HEK293 (cell line): ENCODE results near the gene PRXL2C.

ENCODE experiments used
- CTCF ChIA-PET: fragments of 350-600 bp; formaldehyde crosslinking; extraction: SDS; loops from one replicate; lab custom pipeline; 2021; ENCODE audit warnings: antibody characterized with exemption; lab: Yijun Ruan, JAX
- POLR2A ChIA-PET: fragments of 300-600 bp; formaldehyde crosslinking; extraction: SDS; loops from one replicate; lab custom pipeline; 2020; ENCODE audit warnings: antibody characterized with exemption, inconsistent platforms; lab: Yijun Ruan, JAX
- H3K27ac ChIP-seq: fragments of 200-500 bp; sonication (Bioruptor generic); 2 replicates; pipeline ENCODE4 v1.5.1; 2014; ENCODE audit warnings: low read depth, low read length, control low read depth, inconsistent platforms; ENCODE audit errors: extremely low read depth
- H3K36me3 ChIP-seq, 2 experiments: fragments of 200-500 bp in 1 of 2; sonication (Bioruptor generic) in 1 of 2; 1 replicate in 1 of 2; 2 replicates in 1 of 2; pipeline ENCODE4 v1.5.1; 2014 to 2017; ENCODE audit warnings: inconsistent platforms in 2 of 2, low read length in 2 of 2; ENCODE audit not compliant: control insufficient read depth in 2 of 2, insufficient read depth in 1 of 2
- H3K4me1 ChIP-seq: fragments of 200-500 bp; sonication (Bioruptor generic); 2 replicates; pipeline ENCODE4 v1.5.1; 2014; ENCODE audit warnings: mild to moderate bottlenecking, low read length, inconsistent platforms; ENCODE audit not compliant: control insufficient read depth, insufficient read depth
- H3K4me3 ChIP-seq: 2 replicates; pipeline ENCODE4 v1.5.1; 2011; ENCODE audit warnings: low read depth, mild to moderate bottlenecking, control low read depth, low read length, moderate library complexity
- H3K9me3 ChIP-seq: fragments of 200-500 bp; sonication (Bioruptor generic); 2 replicates; pipeline ENCODE4 v1.5.1; 2014; ENCODE audit warnings: low read depth, low read length, inconsistent platforms; ENCODE audit not compliant: control insufficient read depth, insufficient read depth
- GLIS1 ChIP-seq: fragments of 450-650 bp; formaldehyde crosslinking; IDR thresholded peaks from 2 replicates; pipeline ENCODE4 v1.5.1; 2016; ENCODE audit warnings: missing biosample characterization, missing genetic modification characterization
- HOXA7 ChIP-seq: sonication (generic); formaldehyde crosslinking; IDR thresholded peaks from 2 replicates; pipeline ENCODE4 v1.8.1; 2022; ENCODE audit warnings: missing genetic modification reagents, borderline replicate concordance
- ZBTB17 ChIP-seq: fragments of 450-650 bp; formaldehyde crosslinking; IDR thresholded peaks from 2 replicates; pipeline ENCODE4 v1.5.1; 2016; ENCODE audit warnings: missing biosample characterization, missing genetic modification characterization
- ZBTB20 ChIP-seq: fragments of 450-650 bp; formaldehyde crosslinking; IDR thresholded peaks from 2 replicates; pipeline ENCODE4 v1.5.1; 2016; ENCODE audit warnings: missing biosample characterization, missing genetic modification characterization
- ZBTB8A ChIP-seq: fragments of 450-650 bp; formaldehyde crosslinking; IDR thresholded peaks from 2 replicates; pipeline ENCODE4 v1.5.1; 2016; ENCODE audit warnings: missing biosample characterization, missing genetic modification characterization
- ZIC2 ChIP-seq: fragments of 450-650 bp; formaldehyde crosslinking; IDR thresholded peaks from 2 replicates; pipeline ENCODE4 v1.5.1; 2016; ENCODE audit warnings: missing biosample characterization, missing genetic modification characterization
- ZNF114 ChIP-seq: fragments of 450-650 bp; formaldehyde crosslinking; IDR thresholded peaks from 2 replicates; pipeline ENCODE4 v1.5.0; 2017; ENCODE audit warnings: missing biosample characterization, missing genetic modification characterization
- ZNF169 ChIP-seq: fragments of 450-650 bp; formaldehyde crosslinking; IDR thresholded peaks from 2 replicates; pipeline ENCODE4 v1.5.1; 2016; ENCODE audit warnings: missing biosample characterization, missing genetic modification characterization
- ZNF202 ChIP-seq: fragments of 450-650 bp; formaldehyde crosslinking; IDR thresholded peaks from 2 replicates; pipeline ENCODE4 v1.5.1; 2016; ENCODE audit warnings: missing biosample characterization, missing genetic modification characterization, borderline replicate concordance
- ZNF311 ChIP-seq: fragments of 450-650 bp; formaldehyde crosslinking; IDR thresholded peaks from 2 replicates; pipeline ENCODE4 v1.5.1; 2017; ENCODE audit warnings: missing biosample characterization, missing genetic modification characterization, borderline replicate concordance
- ZNF324 ChIP-seq: fragments of 450-650 bp; formaldehyde crosslinking; IDR thresholded peaks from 2 replicates; pipeline ENCODE4 v1.5.1; 2016; ENCODE audit warnings: missing biosample characterization, missing genetic modification characterization
- ZNF394 ChIP-seq: fragments of 450-650 bp; formaldehyde crosslinking; IDR thresholded peaks from 2 replicates; pipeline ENCODE4 v1.5.1; 2016; ENCODE audit warnings: missing biosample characterization, missing genetic modification characterization, mild to moderate bottlenecking, moderate library complexity, borderline replicate concordance
- ZNF398 ChIP-seq: fragments of 450-650 bp; formaldehyde crosslinking; IDR thresholded peaks from 2 replicates; pipeline ENCODE4 v1.5.1; 2017; ENCODE audit warnings: missing biosample characterization, missing genetic modification characterization
- ZNF501 ChIP-seq: fragments of 450-650 bp; formaldehyde crosslinking; IDR thresholded peaks from 2 replicates; pipeline ENCODE4 v1.5.1; 2016; ENCODE audit warnings: missing biosample characterization, missing genetic modification characterization
- ZNF530 ChIP-seq: fragments of 450-650 bp; formaldehyde crosslinking; IDR thresholded peaks from 2 replicates; pipeline ENCODE4 v1.5.1; 2016; ENCODE audit warnings: low read depth, missing biosample characterization, missing genetic modification characterization
- ZNF544 ChIP-seq: fragments of 450-650 bp; formaldehyde crosslinking; IDR thresholded peaks from 2 replicates; pipeline ENCODE4 v1.5.0; 2017; ENCODE audit warnings: missing biosample characterization, missing genetic modification characterization
- ZNF548 ChIP-seq: fragments of 450-650 bp; formaldehyde crosslinking; IDR thresholded peaks from 2 replicates; pipeline ENCODE4 v1.5.1; 2016; ENCODE audit warnings: missing biosample characterization, missing genetic modification characterization
- ZNF558 ChIP-seq: fragments of 450-650 bp; formaldehyde crosslinking; IDR thresholded peaks from 2 replicates; pipeline ENCODE4 v1.5.1; 2016; ENCODE audit warnings: missing biosample characterization, missing genetic modification characterization
- ZNF596 ChIP-seq: fragments of 450-650 bp; IDR thresholded peaks from 2 replicates; pipeline ENCODE4 v1.5.0; 2018; ENCODE audit warnings: missing biosample characterization, mild to moderate bottlenecking, missing genetic modification characterization, moderate library complexity
- ZNF610 ChIP-seq: fragments of 450-650 bp; formaldehyde crosslinking; IDR thresholded peaks from 2 replicates; pipeline ENCODE4 v1.5.1; 2016; ENCODE audit warnings: missing biosample characterization, missing genetic modification characterization, borderline replicate concordance
- ZNF658 ChIP-seq: fragments of 450-650 bp; formaldehyde crosslinking; IDR thresholded peaks from 2 replicates; pipeline ENCODE4; 2016; ENCODE audit warnings: missing biosample characterization, missing genetic modification characterization
- ZNF707 ChIP-seq: fragments of 450-650 bp; formaldehyde crosslinking; IDR thresholded peaks from 2 replicates; pipeline ENCODE4 v1.5.1; 2016; ENCODE audit warnings: missing biosample characterization, missing genetic modification characterization
- ZNF76 ChIP-seq: fragments of 450-650 bp; formaldehyde crosslinking; IDR thresholded peaks from 2 replicates; pipeline ENCODE4; 2016; ENCODE audit warnings: low read depth, missing biosample characterization, missing genetic modification characterization, borderline replicate concordance
- ZNF837 ChIP-seq: fragments of 450-650 bp; formaldehyde crosslinking; IDR thresholded peaks from 2 replicates; pipeline ENCODE4 v1.5.1; 2016; ENCODE audit warnings: missing biosample characterization, missing genetic modification characterization
- TF ChIP-seq, protein P1 (sequence below): fragments of 450-650 bp; formaldehyde crosslinking; optimal IDR thresholded peaks from 2 replicates; pipeline ENCODE3; 2016; ENCODE audit warnings: missing biosample characterization, mild to moderate bottlenecking, missing genetic modification characterization
- TF ChIP-seq, protein P2 (sequence below): fragments of 450-650 bp; formaldehyde crosslinking; IDR thresholded peaks from 2 replicates; pipeline ENCODE4 v1.5.1; 2016; ENCODE audit warnings: missing biosample characterization, missing genetic modification characterization
- TF ChIP-seq, protein P3 (sequence below): fragments of 450-650 bp; formaldehyde crosslinking; IDR thresholded peaks from 2 replicates; pipeline ENCODE4 v1.5.1; 2016; ENCODE audit warnings: missing biosample characterization, missing genetic modification characterization
- TF ChIP-seq, protein P4 (sequence below): fragments of 450-650 bp; formaldehyde crosslinking; IDR thresholded peaks from 2 replicates; pipeline ENCODE4 v1.5.1; 2016; ENCODE audit warnings: missing biosample characterization, missing genetic modification characterization, borderline replicate concordance

PRXL2C gene

GRCh38 chr9:96618209-96619123 lies 36.7 kb downstream of the PRXL2C start:
- POLR2A ChIA-PET = interaction anchor here (0.6 to 1.3 kb wide), 6 partner anchors 9 to 612 kb away, joined by 3 to 8 read pairs (median 3); partner anchors contain the start of gene HABP4
- peak; percentile 84 for TF ChIP-seq ZIC2 (tag by site-specific recombination)
- TF ChIP-seq ZNF202 (tag by site-specific recombination) = no peak
- 0 out of 2 replicates have a peak, but pooled peaks have one; percentile 50 for TF ChIP-seq ZBTB17
- TF ChIP-seq ZBTB8A (tag by site-specific recombination) = peak; percentile 95
- TF ChIP-seq, protein P1, sequence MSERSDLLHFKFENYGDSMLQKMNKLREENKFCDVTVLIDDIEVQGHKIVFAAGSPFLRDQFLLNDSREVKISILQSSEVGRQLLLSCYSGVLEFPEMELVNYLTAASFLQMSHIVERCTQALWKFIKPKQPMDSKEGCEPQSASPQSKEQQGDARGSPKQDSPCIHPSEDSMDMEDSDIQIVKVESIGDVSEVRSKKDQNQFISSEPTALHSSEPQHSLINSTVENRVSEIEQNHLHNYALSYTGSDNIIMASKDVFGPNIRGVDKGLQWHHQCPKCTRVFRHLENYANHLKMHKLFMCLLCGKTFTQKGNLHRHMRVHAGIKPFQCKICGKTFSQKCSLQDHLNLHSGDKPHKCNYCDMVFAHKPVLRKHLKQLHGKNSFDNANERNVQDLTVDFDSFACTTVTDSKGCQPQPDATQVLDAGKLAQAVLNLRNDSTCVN (tag by site-specific recombination) = peak; percentile 87
- TF ChIP-seq ZNF311 (tag by site-specific recombination) = no peak
- TF ChIP-seq ZNF548 = no peak
- TF ChIP-seq ZNF501 = no peak; the same call in 1 of the 2 replicates
- no peak for TF ChIP-seq ZNF610 (tag by site-specific recombination)
- no peak for TF ChIP-seq ZNF558 (tag by site-specific recombination)
- peak; percentile 84 for TF ChIP-seq ZBTB20 (tag by site-specific recombination)
- TF ChIP-seq, protein P2, sequence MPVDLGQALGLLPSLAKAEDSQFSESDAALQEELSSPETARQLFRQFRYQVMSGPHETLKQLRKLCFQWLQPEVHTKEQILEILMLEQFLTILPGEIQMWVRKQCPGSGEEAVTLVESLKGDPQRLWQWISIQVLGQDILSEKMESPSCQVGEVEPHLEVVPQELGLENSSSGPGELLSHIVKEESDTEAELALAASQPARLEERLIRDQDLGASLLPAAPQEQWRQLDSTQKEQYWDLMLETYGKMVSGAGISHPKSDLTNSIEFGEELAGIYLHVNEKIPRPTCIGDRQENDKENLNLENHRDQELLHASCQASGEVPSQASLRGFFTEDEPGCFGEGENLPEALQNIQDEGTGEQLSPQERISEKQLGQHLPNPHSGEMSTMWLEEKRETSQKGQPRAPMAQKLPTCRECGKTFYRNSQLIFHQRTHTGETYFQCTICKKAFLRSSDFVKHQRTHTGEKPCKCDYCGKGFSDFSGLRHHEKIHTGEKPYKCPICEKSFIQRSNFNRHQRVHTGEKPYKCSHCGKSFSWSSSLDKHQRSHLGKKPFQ = no peak
- TF ChIP-seq ZNF544 (tag by site-specific recombination) = no peak
- peak; percentile 95 for TF ChIP-seq GLIS1 (tag by site-specific recombination)
- TF ChIP-seq ZNF76 (tag by site-specific recombination) = peak; percentile 84
- no peak for TF ChIP-seq ZNF707
- TF ChIP-seq ZNF596 (tag by site-specific recombination) = no peak
- no peak for TF ChIP-seq ZNF324 (tag by site-specific recombination)
- TF ChIP-seq ZNF658 = no peak
- TF ChIP-seq ZNF394 (tag by site-specific recombination) = no peak
- TF ChIP-seq ZNF530 = no peak
- TF ChIP-seq ZNF837 (tag by site-specific recombination) = no peak
- no peak for TF ChIP-seq ZNF169 (tag by site-specific recombination)
- TF ChIP-seq HOXA7 (CRISPR knock-in tag) = no peak
- TF ChIP-seq, protein P3, sequence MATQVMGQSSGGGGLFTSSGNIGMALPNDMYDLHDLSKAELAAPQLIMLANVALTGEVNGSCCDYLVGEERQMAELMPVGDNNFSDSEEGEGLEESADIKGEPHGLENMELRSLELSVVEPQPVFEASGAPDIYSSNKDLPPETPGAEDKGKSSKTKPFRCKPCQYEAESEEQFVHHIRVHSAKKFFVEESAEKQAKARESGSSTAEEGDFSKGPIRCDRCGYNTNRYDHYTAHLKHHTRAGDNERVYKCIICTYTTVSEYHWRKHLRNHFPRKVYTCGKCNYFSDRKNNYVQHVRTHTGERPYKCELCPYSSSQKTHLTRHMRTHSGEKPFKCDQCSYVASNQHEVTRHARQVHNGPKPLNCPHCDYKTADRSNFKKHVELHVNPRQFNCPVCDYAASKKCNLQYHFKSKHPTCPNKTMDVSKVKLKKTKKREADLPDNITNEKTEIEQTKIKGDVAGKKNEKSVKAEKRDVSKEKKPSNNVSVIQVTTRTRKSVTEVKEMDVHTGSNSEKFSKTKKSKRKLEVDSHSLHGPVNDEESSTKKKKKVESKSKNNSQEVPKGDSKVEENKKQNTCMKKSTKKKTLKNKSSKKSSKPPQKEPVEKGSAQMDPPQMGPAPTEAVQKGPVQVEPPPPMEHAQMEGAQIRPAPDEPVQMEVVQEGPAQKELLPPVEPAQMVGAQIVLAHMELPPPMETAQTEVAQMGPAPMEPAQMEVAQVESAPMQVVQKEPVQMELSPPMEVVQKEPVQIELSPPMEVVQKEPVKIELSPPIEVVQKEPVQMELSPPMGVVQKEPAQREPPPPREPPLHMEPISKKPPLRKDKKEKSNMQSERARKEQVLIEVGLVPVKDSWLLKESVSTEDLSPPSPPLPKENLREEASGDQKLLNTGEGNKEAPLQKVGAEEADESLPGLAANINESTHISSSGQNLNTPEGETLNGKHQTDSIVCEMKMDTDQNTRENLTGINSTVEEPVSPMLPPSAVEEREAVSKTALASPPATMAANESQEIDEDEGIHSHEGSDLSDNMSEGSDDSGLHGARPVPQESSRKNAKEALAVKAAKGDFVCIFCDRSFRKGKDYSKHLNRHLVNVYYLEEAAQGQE = peak; percentile 73
- no peak for TF ChIP-seq ZNF398 (tag by site-specific recombination)
- TF ChIP-seq ZNF114 (tag by site-specific recombination) = no peak
- TF ChIP-seq, protein P4, sequence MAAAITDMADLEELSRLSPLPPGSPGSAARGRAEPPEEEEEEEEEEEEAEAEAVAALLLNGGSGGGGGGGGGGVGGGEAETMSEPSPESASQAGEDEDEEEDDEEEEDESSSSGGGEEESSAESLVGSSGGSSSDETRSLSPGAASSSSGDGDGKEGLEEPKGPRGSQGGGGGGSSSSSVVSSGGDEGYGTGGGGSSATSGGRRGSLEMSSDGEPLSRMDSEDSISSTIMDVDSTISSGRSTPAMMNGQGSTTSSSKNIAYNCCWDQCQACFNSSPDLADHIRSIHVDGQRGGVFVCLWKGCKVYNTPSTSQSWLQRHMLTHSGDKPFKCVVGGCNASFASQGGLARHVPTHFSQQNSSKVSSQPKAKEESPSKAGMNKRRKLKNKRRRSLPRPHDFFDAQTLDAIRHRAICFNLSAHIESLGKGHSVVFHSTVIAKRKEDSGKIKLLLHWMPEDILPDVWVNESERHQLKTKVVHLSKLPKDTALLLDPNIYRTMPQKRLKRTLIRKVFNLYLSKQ (tag by site-specific recombination) = no peak

More at GRCh38 chr9:96618209-96619123, 36.7 kb downstream of the PRXL2C start:
- H3K4me1 ChIP-seq = peaks cover 6% of the 10 kb centered on the region
- CTCF ChIA-PET = interaction anchor here (0.6 to 2.5 kb wide), 10 partner anchors 11 to 293 kb away, joined by 3 to 5 read pairs (median 3); no protein-coding TSS in a partner anchor
- peak overlapping the region; percentile 65; the same call in 1 of the 2 replicates for H3K27ac ChIP-seq
- H3K36me3 ChIP-seq = no peaks in the 10 kb centered on the region
- H3K9me3 ChIP-seq = no peaks in the 10 kb centered on the region
- peak overlapping the region; percentile 64 for H3K4me3 ChIP-seq
